Stomach (tissue), 4 donors: ENCODE data around the gene IP6K3.

Source experiments
- CTCF ChIP-seq, 7 experiments: fragments of 450-650 bp in 4 of 7; fragments of 200-600 bp in 3 of 7; sonication (generic) in 3 of 7; IDR thresholded peaks; one replicate each; pipeline ENCODE4 v1.5.1; 2016 to 2019; ENCODE audit warnings: antibody characterized with exemption in 7 of 7, control low read depth in 2 of 7, mild to moderate bottlenecking in 1 of 7
- EP300 ChIP-seq: sonication (generic); formaldehyde crosslinking; IDR thresholded peaks from one replicate; pipeline ENCODE4 v1.6.1; 2017; ENCODE audit warnings: antibody characterized with exemption
- POLR2A ChIP-seq, 4 donors: fragments of 450-650 bp; IDR thresholded peaks; one replicate each; pipeline ENCODE4 v1.6.1; 2016; ENCODE audit warnings: antibody characterized with exemption in 4 of 4, control low read depth in 2 of 4, mild to moderate bottlenecking in 1 of 4, moderate library complexity in 1 of 4
- POLR2AphosphoS5 ChIP-seq, 3 donors: sonication (generic); formaldehyde crosslinking; IDR thresholded peaks; one replicate each; pipeline ENCODE4 v1.6.1; 2016; ENCODE audit warnings: antibody characterized with exemption in 3 of 3

DNA sequence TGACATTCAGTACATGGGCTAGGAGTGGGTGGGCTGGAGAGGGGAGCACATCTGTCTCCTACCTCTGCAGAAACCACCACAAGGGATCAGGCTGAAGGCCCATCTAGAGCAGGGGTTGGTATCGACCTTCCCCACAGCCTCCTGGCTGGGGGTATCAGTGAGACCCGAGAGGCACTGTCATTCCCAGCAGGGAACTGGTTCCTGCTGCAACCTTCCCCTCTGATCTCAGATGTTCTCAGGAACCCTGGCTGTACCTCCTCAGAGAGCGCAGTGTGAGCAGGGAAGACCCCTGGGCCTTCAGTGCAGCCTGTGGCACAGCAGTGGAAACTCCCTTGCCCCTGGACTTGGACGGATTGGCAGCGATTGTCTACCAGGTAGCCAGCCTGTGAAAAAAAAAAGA, 7.8 kb downstream of the IP6K3 start:
- TF ChIP-seq POLR2A (IDR thresholded peaks at IDR 0.05) (no peak), CTCF (IDR thresholded peaks at IDR 0.05) (no peak), EP300 (no peak), POLR2AphosphoS5 (IDR thresholded peaks at IDR 0.05) (no peak)
